GM23338 (cell line): Measurements from ENCODE around the gene ABCD3.

ENCODE experiments used
- CREB1 ChIP-seq: fragments of 250-450 bp; sonication (Bioruptor Pico); IDR thresholded peaks from 2 replicates; pipeline ENCODE4 v1.5.0; 2020; ENCODE audit warnings: low read depth, mild to moderate bottlenecking, moderate library complexity
- JUNB ChIP-seq: IDR thresholded peaks from one replicate; pipeline ENCODE4 v1.6.1; 2016; ENCODE audit warnings: antibody characterized with exemption; ENCODE audit not compliant: unreplicated experiment
- TF ChIP-seq, protein P1 (sequence below), 2 experiments: fragments of 200-600 bp in 1 of 2; sonication (generic) in 1 of 2; conservative IDR thresholded peaks; 2 replicates each; pipeline versions ENCODE4 v1.5.1 to v1.6.1; 2016 to 2017; ENCODE audit warnings: antibody characterized with exemption in 2 of 2, low read depth in 2 of 2, mild to moderate bottlenecking in 2 of 2, moderate library complexity in 1 of 2

DNA sequence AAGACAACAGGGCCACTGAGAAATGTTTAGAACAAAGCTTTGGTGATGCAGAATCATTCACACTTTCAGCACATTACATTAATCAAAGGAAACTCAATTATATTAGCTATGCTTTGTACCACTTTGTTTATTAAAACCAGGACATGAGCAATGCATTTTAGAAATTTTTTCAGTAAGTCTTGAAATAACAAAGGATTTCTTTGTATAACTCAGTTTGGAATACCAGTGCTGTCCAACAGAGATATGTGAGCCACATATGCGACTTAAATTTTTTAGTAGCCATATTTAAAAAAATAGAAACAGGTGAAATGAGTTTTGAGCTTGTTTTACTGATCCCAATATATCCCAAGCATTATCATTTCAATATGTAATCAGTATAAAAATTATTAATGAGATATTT is 142.1 kb downstream of the ABCD3 start:
- TF ChIP-seq CREB1 (CRISPR knock-in tag) = no peak
- TF ChIP-seq, protein P1, sequence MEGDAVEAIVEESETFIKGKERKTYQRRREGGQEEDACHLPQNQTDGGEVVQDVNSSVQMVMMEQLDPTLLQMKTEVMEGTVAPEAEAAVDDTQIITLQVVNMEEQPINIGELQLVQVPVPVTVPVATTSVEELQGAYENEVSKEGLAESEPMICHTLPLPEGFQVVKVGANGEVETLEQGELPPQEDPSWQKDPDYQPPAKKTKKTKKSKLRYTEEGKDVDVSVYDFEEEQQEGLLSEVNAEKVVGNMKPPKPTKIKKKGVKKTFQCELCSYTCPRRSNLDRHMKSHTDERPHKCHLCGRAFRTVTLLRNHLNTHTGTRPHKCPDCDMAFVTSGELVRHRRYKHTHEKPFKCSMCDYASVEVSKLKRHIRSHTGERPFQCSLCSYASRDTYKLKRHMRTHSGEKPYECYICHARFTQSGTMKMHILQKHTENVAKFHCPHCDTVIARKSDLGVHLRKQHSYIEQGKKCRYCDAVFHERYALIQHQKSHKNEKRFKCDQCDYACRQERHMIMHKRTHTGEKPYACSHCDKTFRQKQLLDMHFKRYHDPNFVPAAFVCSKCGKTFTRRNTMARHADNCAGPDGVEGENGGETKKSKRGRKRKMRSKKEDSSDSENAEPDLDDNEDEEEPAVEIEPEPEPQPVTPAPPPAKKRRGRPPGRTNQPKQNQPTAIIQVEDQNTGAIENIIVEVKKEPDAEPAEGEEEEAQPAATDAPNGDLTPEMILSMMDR (conservative IDR thresholded peaks at IDR 0.05; ENCODE audit: low read depth in 2 of 2) = no peak
- no peak for TF ChIP-seq JUNB
